MM.1S (cell line): ENCODE measurements around the gene COLEC11.

Source experiments
- DNase-seq: peaks from one replicate; pipeline ENCODE4 v3.0.0-alpha.2; 2015
- H2AFZ ChIP-seq: fragments of 300-600 bp; sonication (generic); 2 replicates; pipeline ENCODE4 v1.6.0; 2016; ENCODE audit warnings: antibody characterized with exemption, low read length
- H3F3A ChIP-seq: fragments of 300-600 bp; sonication (generic); 2 replicates; pipeline ENCODE4 v1.6.1; 2016; ENCODE audit warnings: mild to moderate bottlenecking, antibody characterized with exemption, low read length, moderate library complexity, mixed read lengths; ENCODE audit not compliant: insufficient read depth
- H3K27ac ChIP-seq: fragments of 300-600 bp; sonication (generic); 2 replicates; pipeline ENCODE4 v1.5.1; 2016; ENCODE audit warnings: mild to moderate bottlenecking, low read length
- H3K27me3 ChIP-seq: fragments of 300-600 bp; sonication (generic); replicated peaks from 2 replicates; pipeline ENCODE4 v1.6.0; 2016; ENCODE audit warnings: low read length; ENCODE audit not compliant: insufficient read depth
- H3K36me3 ChIP-seq: fragments of 300-600 bp; sonication (generic); replicated peaks from 2 replicates; pipeline ENCODE4 v1.6.1; 2016; ENCODE audit warnings: mild to moderate bottlenecking, low read length, mixed read lengths; ENCODE audit not compliant: insufficient read depth
- H3K4me1 ChIP-seq: fragments of 300-600 bp; sonication (generic); 2 replicates; pipeline ENCODE4 v1.6.1; 2016; ENCODE audit warnings: low read length, mixed read lengths
- H3K4me2 ChIP-seq: fragments of 300-600 bp; sonication (generic); 2 replicates; pipeline ENCODE4 v1.6.0; 2016; ENCODE audit warnings: low read depth, low read length
- H3K4me3 ChIP-seq: fragments of 300-600 bp; sonication (generic); 2 replicates; pipeline ENCODE4 v1.5.1; 2016; ENCODE audit warnings: low read length, mixed read lengths
- H3K79me2 ChIP-seq: fragments of 300-600 bp; sonication (generic); 2 replicates; pipeline ENCODE4 v1.6.1; 2016; ENCODE audit warnings: mixed run types, low read length, mixed read lengths
- H3K9ac ChIP-seq: fragments of 300-600 bp; sonication (generic); 2 replicates; pipeline ENCODE4 v1.6.1; 2016; ENCODE audit warnings: low read length, mixed read lengths
- H3K9me2 ChIP-seq: fragments of 300-600 bp; sonication (generic); replicated peaks from 2 replicates; pipeline ENCODE4 v1.6.1; 2016; ENCODE audit warnings: mild to moderate bottlenecking, low read length, mixed read lengths; ENCODE audit not compliant: insufficient read depth
- H3K9me3 ChIP-seq: fragments of 300-600 bp; sonication (generic); replicated peaks from 2 replicates; pipeline ENCODE4 v1.6.1; 2016; ENCODE audit warnings: mild to moderate bottlenecking, low read length, mixed read lengths; ENCODE audit not compliant: insufficient read depth
- H4K20me1 ChIP-seq: fragments of 300-600 bp; sonication (generic); 2 replicates; pipeline ENCODE4 v1.6.1; 2016; ENCODE audit warnings: mild to moderate bottlenecking, low read length, moderate library complexity, mixed read lengths; ENCODE audit not compliant: insufficient read depth
- CTCF ChIP-seq: fragments of 300-600 bp; sonication (generic); IDR thresholded peaks from 2 replicates; pipeline ENCODE4 v1.5.1; 2016; ENCODE audit warnings: antibody characterized with exemption, low read length, mixed read lengths
- EZH2 ChIP-seq: fragments of 300-600 bp; sonication (generic); optimal IDR thresholded peaks from 2 replicates; pipeline ENCODE3; 2017; ENCODE audit warnings: low read depth, mild to moderate bottlenecking, antibody characterized with exemption, low read length, mixed read lengths
- EZH2phosphoT487 ChIP-seq: fragments of 300-600 bp; sonication (generic); IDR thresholded peaks from 2 replicates; pipeline ENCODE4 v1.6.1; 2018; ENCODE audit warnings: antibody characterized with exemption, low read length

COLEC11 gene

GRCh38 chr2:3595985-3596384 is 1.1 kb downstream of the COLEC11 start:
- Histone ChIP-seq H3K4me3 (no peak overlapping the region), H3K9me2 (no peaks in the 10 kb centered on the region), H3K36me3 (no peaks in the 10 kb centered on the region), H3K9ac (no peak overlapping the region), H3K4me1 (no peaks in the 10 kb centered on the region), H3K27ac (no peak overlapping the region), H3K4me2 (no peak overlapping the region), H3K79me2 (no peaks in the 10 kb centered on the region), H2AFZ (no peak overlapping the region), H4K20me1 (no peaks in the 10 kb centered on the region), H3K9me3 (no peaks in the 10 kb centered on the region), H3F3A (no peaks in the 10 kb centered on the region), H3K27me3 (no peaks in the 10 kb centered on the region)
- TF ChIP-seq EZH2 (no peak), CTCF (no peak), EZH2phosphoT487 (no peak)
- DNase-seq, result no peak

GRCh38 chr2:3596901-3597417 is 2.0 kb downstream of the COLEC11 start:
- H2AFZ ChIP-seq, result no peak overlapping the region
- H3K27me3 ChIP-seq, result no peaks in the 10 kb centered on the region
- H3F3A ChIP-seq, result no peaks in the 10 kb centered on the region
- no peaks in the 10 kb centered on the region for H4K20me1 ChIP-seq
- no peaks in the 10 kb centered on the region for H3K9me2 ChIP-seq
- H3K4me1 ChIP-seq, result no peaks in the 10 kb centered on the region
- TF ChIP-seq EZH2phosphoT487 (no peak), EZH2 (no peak), CTCF (no peak)
- no peaks in the 10 kb centered on the region for H3K79me2 ChIP-seq
- no peaks in the 10 kb centered on the region for H3K36me3 ChIP-seq
- H3K9ac ChIP-seq, result no peak overlapping the region
- no peak for DNase-seq
- no peaks in the 10 kb centered on the region for H3K9me3 ChIP-seq
- no peak overlapping the region for H3K4me2 ChIP-seq
- H3K27ac ChIP-seq, result no peak overlapping the region
- no peak overlapping the region for H3K4me3 ChIP-seq

GRCh38 chr2:3597567-3597966 is 2.7 kb downstream of the COLEC11 start:
- DNase-seq, result no peak
- Histone ChIP-seq H2AFZ (no peak overlapping the region), H3K27me3 (no peaks in the 10 kb centered on the region), H3K9ac (no peak overlapping the region), H3K4me3 (no peak overlapping the region), H4K20me1 (no peaks in the 10 kb centered on the region), H3K27ac (no peak overlapping the region), H3K36me3 (no peaks in the 10 kb centered on the region), H3K9me2 (no peaks in the 10 kb centered on the region), H3K4me1 (no peaks in the 10 kb centered on the region), H3K79me2 (no peaks in the 10 kb centered on the region), H3F3A (no peaks in the 10 kb centered on the region), H3K9me3 (no peaks in the 10 kb centered on the region), H3K4me2 (no peak overlapping the region)
- TF ChIP-seq CTCF, result no peak
